Measurements from ENCODE around the gene PSMB8.
"Not testable (repeated sequence)": the region's sequence is repeated elsewhere in the genome, so short reads cannot be mapped to it uniquely, and the experiment has no call there.

PSMB8 gene

GRCh38 chr6:32843979-32844838 is at the start of gene PSMB8:
Gene PSMB8 (minus strand): TSS chr6:32844047. CDS start chr6:32843996, 51 bp downstream.
- FAIRE-seq (peak; percentile 99), DNase-seq (ENCODE audit: extremely low spot score, insufficient read length, low read depth) (peak; percentile 79)

DNA sequence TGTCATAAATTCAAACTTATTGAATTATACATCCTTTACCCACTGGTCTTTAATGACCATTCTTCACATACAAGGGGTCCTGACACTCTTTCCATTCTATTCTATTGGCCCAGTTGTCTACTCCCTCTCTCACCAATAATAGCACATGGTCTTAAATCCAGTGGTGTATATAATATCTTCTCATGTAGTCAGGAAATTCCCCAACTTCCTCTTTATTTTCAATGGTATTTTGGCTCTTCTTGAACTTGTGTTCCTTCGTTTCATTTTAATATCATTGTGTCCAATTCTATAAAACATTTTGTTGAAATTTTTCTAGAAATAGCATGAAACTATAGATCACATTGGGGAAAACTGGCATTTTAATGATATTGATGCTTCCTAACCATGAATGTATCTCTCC is 47.0 kb upstream of the PSMB8 start:
- no peak for DNase-seq (ENCODE audit: extremely low spot score, insufficient read length, low read depth)
- FAIRE-seq, result no peak

DNA sequence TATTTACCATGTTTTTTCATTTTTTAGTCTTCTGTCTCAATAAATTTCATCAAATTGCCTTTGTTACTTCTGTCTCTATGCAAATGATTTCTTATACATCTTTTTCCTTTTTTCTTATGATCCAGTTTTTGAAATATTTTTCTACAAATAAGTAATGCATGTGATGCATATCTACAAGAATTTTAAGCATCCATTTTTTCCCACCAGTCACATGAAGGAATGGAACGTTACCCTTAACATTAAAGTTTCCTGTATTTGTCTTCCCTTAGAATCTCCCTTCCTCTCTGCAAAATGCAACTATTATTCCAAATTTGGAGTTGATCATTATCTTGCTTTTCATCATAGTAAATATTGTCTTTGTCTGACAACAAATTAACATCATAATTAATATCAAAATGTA is 45.7 kb upstream of the PSMB8 start:
- no peak for DNase-seq (ENCODE audit: extremely low spot score, insufficient read length, low read depth)
- no peak for FAIRE-seq

- FAIRE-seq (no peak), DNase-seq (ENCODE audit: extremely low spot score, insufficient read length, low read depth) (no peak)
Observed at GRCh38 chr6:32888576-32888975, 44.7 kb upstream of the PSMB8 start.

GRCh38 chr6:32887616-32888015 is 43.8 kb upstream of the PSMB8 start:
- no peak for DNase-seq (ENCODE audit: extremely low spot score, insufficient read length, low read depth)
- no peak for FAIRE-seq

DNA sequence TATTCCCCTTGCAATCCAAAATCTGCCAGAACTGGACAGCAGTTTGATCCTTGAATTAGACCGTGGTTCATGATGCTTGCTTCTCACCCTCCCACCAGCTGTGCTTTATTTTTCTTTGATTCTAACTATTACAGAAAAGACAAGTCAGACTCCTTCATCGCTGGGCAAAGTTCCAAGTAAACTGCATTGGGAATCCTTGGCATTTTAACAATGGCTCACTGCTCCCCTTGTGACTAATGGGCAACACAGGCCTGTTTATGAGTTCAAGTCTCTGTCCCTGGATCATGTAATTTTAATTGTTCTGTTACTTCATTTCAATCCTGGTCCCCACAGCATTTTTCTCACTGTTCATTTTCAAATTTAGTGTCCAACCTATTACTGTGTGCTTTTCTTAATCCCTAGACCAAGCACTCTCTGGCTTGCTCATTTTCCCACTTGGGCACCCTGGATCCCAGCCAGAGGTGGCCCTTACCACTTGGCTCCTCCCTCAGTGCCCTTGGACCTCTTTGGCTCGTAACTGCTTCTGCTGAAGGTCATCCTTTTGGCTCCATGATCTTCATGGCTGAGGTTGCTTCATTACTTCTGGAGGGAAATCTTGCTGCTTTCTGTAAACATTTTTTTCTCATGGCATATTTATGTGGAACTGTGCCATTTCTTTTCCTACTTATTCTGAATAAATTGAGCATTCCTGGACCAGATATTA is 43.0 kb upstream of the PSMB8 start:
- FAIRE-seq (no peak), DNase-seq (ENCODE audit: extremely low spot score, insufficient read length, low read depth) (no peak)

DNA sequence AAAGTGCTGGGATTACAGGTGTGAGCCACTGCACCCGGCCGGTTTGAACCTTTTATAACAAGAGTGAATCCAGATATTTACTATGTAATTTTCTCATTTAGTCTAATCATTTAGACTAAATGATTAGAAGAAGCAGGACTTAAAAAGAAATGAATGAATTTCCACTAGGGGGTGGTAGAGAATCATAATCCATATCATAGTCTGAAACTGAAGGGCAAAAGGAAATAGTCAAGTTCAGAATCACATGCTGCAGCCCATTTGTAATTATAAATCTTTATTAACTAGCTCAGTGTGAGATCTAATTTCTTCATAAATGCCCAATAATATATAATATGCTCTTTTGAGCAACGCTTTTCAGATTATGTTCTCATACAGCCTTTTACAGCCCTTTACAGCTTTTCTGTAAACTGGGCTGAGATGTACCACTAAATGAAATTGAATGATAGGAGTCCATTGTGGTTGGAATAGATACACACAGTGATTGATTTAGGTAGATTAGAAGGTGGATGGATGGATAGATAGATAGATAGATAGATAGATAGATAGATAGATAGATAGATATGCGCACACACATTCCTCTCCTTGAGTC is 41.9 kb upstream of the PSMB8 start:
- FAIRE-seq (peak; percentile 75), DNase-seq (ENCODE audit: extremely low spot score, insufficient read length, low read depth) (peak; percentile 33)

GRCh38 chr6:32883789-32884188 is 39.9 kb upstream of the PSMB8 start:
- no peak for DNase-seq (ENCODE audit: extremely low spot score, insufficient read length, low read depth)
- no peak for FAIRE-seq

- DNase-seq (ENCODE audit: extremely low spot score, insufficient read length, low read depth), result no peak
- FAIRE-seq, result no peak
Observed at GRCh38 chr6:32882879-32883250, 39.0 kb upstream of the PSMB8 start.

- DNase-seq (ENCODE audit: extremely low spot score, insufficient read length, low read depth), result not testable (repeated sequence)
- peak; percentile 15 for FAIRE-seq
Observed at GRCh38 chr6:32880962-32881361, 37.1 kb upstream of the PSMB8 start.

GRCh38 chr6:32879691-32880090 is 35.8 kb upstream of the PSMB8 start:
- FAIRE-seq (no peak), DNase-seq (ENCODE audit: extremely low spot score, insufficient read length, low read depth) (no peak)

DNA sequence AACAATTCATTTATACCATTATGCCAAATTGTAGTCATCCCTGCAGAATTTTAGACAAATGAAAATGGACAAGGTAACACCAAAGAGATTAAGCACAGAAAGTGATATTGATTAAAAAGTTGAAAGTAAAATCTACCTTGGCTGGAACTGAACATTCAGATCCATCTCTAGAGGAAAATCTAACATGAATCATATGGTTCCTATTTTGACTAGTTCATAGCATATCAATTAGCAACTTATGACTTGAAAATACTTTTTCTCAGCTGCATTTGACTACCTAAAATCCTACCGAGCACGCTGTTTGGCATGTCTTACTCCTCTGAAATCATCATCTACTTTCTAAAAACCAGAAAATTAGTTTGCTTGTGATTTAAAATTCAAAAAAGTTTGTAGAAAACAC is 32.8 kb upstream of the PSMB8 start:
- DNase-seq (ENCODE audit: extremely low spot score, insufficient read length, low read depth), result no peak
- no peak for FAIRE-seq

DNA sequence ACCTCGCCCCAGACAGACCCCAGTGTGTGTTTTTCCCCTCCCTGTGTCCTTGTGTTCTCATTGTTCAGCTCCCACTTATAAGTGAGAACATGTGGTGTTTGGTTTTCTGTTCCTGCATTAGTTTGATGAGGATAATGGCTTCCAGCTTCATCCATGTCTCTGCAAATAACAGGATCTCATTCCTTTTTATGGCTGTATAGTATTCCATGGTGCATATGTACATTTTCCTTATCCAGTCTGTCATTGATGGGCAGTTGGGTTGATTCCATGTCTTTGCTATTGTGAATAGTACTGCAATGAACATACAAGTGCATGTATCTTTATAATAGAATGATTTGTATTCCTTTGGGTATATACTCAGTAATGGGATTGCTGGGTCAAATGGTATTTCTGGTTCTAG is 30.1 kb upstream of the PSMB8 start:
- DNase-seq (ENCODE audit: extremely low spot score, insufficient read length, low read depth); FAIRE-seq: not testable (repeated sequence)

DNA sequence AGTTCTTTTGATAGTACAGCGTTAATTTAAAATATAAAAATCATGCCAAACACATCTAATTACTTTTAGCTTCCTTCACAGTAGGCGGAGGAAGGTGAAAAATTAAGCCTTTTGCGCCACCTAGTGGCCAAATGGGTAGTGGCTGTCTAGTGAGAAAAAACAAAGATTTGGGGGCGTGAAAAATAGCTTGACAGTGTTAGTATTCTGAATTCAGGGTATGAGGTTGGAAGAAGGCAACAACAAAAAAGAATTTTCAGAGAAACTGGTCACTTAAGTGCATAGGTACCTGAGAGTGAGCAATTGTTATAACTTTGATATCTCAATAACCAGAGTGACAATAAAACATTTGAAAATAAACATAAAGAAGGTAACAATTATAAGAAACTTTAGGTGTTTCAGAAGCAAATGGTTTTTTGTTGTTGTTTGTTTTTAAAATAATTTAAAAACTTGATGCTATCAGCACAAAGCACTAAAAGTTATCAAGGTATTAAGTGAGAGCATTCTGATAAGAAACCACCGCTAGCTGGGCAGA is 24.5 kb upstream of the PSMB8 start:
- no peak for DNase-seq (ENCODE audit: extremely low spot score, insufficient read length, low read depth)
- FAIRE-seq, result peak; percentile 90

GRCh38 chr6:32867554-32868256 is 23.9 kb upstream of the PSMB8 start:
- DNase-seq (ENCODE audit: extremely low spot score, insufficient read length, low read depth), result no peak
- FAIRE-seq, result no peak

- FAIRE-seq (peak; percentile 91), DNase-seq (ENCODE audit: extremely low spot score, insufficient read length, low read depth) (no peak)
Observed at GRCh38 chr6:32867022-32867477, 23.2 kb upstream of the PSMB8 start.

DNA sequence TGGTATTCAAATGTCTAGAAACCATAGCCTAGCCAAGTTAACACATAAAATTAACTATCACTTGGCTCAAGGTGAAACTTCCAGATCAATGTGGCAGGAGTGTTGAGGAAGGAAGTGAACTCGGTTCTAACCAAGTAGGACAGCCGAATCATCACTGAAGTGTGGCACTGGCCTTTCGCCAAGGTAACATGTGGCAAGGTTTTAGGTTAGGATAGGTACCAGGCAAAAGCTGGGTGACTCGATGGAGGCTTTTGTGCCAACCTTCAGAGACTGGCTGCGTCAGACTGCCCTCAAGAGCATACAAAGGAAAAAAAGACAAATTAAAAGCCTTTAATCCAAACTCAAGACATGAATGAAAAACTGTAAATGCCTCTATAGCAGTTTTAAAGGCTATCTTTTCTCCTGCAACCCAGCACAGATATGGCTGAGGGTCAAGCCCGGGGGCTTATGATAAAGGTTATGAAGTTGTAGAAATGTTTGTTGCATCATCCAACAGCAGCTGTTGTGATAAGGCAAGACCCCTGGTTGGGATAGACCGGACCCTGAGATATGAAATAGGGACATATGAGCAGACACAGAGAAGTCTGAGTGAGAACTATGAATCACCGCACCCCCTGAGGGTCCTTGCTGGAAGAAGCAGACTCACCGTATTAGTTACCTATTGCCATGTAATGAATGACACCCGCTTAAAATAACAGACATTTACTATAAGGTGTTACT is 22.0 kb upstream of the PSMB8 start:
- FAIRE-seq, result peak; percentile 72
- no peak for DNase-seq (ENCODE audit: extremely low spot score, insufficient read length, low read depth)

GRCh38 chr6:32862725-32863124 is 18.9 kb upstream of the PSMB8 start:
- FAIRE-seq (no peak), DNase-seq (ENCODE audit: extremely low spot score, insufficient read length, low read depth) (no peak)

DNA sequence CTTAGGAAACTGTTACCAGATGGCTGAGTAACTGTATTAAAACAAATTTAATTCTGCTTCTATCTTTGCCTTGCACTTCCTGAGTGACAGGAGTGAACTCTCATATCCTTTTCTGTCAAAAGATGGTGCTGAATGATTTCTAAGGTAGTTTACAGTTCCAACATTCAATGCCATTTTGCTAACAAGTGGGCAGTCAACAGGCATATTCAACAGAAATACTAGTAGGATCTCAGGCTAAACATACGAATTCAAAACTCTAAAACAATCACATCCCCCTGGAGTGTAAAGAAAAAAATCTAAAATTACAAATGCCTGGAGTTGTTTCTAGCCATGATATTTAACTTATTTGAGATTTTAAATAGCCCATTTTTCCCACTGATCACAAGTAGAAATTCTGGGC is 16.8 kb upstream of the PSMB8 start:
- FAIRE-seq, result peak; percentile 49
- DNase-seq (ENCODE audit: extremely low spot score, insufficient read length, low read depth), result no peak

All from GM18507 (cell line).